HG03565 (cell line): ENCODE data around the gene FKBP15.

ENCODE experiments used
- ATAC-seq: cut with Tn5 transposase; IDR thresholded peaks from one replicate; pipeline ENCODE4 v1.9.1; 2021; ENCODE audit warnings: mild to moderate bottlenecking, moderate library complexity; ENCODE audit not compliant: unreplicated experiment

The FKBP15 gene

GRCh38 chr9:113185271-113185670 is 35.8 kb downstream of the FKBP15 start:
- no peak for ATAC-seq

GRCh38 chr9:113184539-113184938 is 36.5 kb downstream of the FKBP15 start:
- ATAC-seq = no peak

- no peak for ATAC-seq
Observed at GRCh38 chr9:113183956-113184488, 37.1 kb downstream of the FKBP15 start.

GRCh38 chr9:113181165-113181564 is 39.9 kb downstream of the FKBP15 start:
- ATAC-seq = no peak

GRCh38 chr9:113179839-113180238 is 41.2 kb downstream of the FKBP15 start:
- no peak for ATAC-seq

DNA sequence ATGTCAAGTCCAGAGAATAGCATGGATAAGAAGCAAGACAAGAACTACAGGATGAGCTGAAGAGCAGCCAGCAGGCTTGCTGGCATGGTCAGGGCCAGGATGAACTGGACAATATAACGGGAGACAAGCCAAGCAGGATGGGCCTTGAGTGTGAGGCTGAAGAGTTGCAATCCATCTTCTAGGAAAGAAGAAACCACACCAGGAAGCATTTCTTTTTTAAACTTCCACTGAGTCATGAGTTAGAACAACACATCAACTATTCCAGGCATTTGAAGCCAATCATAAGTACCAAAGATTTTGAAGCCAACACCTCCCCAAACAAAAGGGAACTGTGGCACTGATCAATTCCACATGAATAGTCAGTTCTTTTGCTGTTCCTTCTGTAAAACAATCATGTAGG is 43.0 kb downstream of the FKBP15 start:
- ATAC-seq = no peak

- ATAC-seq = no peak
Observed at GRCh38 chr9:113177251-113177650, 43.8 kb downstream of the FKBP15 start.

GRCh38 chr9:113176803-113177202 is 44.3 kb downstream of the FKBP15 start:
- no peak for ATAC-seq

- ATAC-seq = no peak
Observed at GRCh38 chr9:113173341-113173740, 47.7 kb downstream of the FKBP15 start.

- no peak for ATAC-seq
Observed at GRCh38 chr9:113168809-113169208, 52.3 kb downstream of the FKBP15 start.

GRCh38 chr9:113166039-113166438 is 55.0 kb downstream of the FKBP15 start:
- no peak for ATAC-seq

DNA sequence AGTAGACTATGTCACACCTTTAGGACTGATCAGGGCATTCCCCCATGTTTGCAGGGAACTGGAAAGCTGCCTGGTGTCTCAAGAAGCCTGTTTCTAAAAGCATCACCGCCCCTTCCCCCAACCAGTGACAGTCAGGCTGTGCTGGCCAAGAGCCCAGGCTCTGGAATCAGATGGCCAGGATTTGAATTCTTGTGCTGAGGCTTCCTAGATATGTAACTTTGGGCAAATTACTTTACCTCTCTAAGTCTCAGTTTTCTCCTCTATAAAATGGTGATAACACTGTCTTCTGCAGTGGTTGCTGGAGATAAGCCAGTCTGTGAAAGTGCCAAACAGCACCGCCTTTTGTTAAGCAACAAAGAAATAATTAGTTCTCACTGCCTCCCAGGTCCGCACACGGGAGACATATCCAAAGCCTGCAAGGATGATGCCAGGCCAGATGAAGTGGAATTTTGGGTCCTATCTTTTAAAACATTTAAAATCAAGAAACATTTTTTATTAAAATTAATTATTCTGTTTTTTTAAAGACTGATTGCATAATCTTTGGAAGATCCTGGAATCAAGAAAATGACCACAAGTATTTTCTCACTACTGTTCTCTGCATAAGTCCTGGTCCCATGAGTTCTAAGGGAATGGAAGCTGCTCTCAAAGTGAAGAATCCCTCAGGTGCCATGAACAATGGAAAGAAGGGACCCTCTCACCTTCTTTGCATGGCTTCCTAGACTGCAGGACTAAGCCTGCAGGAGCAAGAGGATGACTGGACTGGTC is 56.4 kb downstream of the FKBP15 start:
- ATAC-seq = no peak

- no peak for ATAC-seq
Observed at GRCh38 chr9:113163001-113163400, 58.1 kb downstream of the FKBP15 start.

GRCh38 chr9:113160571-113160970 is 60.5 kb downstream of the FKBP15 start:
- ATAC-seq = no peak

DNA sequence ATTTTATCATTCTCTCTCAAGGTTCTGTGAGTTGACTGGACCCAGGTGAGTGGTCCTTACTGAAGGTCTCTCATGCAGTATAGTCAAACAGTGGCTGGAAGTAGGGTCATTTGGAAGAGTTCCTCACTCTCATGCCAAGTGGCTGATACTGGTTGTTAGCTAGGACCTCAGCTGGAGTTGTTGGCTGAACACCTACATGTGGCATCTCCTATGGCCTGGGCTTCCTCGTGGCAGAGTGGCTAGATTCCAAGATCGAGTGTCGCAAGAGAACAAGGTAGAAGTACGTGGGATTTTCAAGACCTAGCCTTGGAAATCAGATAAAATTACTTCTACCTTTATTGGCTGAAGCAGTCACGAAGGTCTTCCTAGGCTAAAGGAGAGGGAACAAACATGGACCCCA is 62.6 kb downstream of the FKBP15 start:
- ATAC-seq = no peak

GRCh38 chr9:113156880-113157279 is 64.2 kb downstream of the FKBP15 start:
- ATAC-seq = no peak

DNA sequence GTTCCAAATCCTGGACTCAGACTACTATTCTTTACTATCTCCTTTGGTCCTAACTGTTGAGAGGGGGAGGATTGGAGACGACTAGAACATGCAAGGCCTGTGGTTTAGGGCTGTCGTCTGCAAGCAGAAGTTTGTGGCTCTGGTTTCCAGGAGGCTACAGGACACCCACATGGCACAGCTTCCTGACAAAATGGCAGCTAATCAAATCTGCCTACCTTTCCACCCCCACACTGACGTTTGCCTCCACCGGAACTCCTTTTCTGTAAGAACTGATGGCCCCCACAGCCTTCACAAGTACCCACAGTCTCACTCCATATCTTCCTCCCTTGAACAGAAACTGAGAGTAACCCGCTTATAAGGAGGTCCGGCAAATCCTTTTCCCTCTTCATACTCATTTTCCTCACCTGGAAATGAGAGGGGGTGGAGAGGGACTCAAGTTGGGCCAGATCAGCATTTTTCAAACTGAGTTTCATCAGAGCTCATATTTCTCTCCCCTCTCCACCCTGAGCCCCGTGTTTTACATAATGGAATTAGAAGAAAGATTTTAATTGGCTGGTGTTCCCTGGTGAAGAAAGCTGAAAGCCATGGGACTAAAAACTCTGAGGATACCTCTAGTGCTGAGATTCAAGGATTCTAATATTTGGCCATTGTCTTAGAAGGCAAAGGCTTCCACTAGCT is 65.0 kb downstream of the FKBP15 start:
- no peak for ATAC-seq

GRCh38 chr9:113154946-113155345 is 66.1 kb downstream of the FKBP15 start:
- no peak for ATAC-seq

- ATAC-seq = no peak
Observed at GRCh38 chr9:113154471-113154870, 66.6 kb downstream of the FKBP15 start.

- no peak for ATAC-seq
Observed at GRCh38 chr9:113153599-113153998, 67.5 kb downstream of the FKBP15 start.

DNA sequence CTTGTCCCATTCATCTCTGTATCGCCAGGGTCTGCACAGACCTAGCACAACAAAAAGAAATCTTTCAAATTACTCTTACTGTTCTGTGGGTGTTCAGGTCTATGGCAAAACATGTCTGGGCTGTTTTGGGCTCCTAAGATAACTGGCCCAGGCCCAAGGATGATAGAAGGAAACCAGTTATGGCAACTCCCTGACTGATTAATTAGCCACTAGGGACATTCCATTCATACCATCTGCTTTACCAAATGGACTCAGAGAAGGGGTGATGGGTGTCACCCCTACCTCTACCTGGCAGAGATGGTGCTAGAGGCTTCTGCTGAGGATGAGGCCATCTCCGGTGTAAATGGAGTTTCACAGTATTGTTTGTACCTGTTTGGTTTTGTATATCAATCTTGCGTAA is 68.4 kb downstream of the FKBP15 start:
- no peak for ATAC-seq
